K562 (cell line): Measurements from ENCODE around the gene TULP1. TPM values are rescaled to one million over a fixed set of nuclear protein-coding genes. Genes with fewer than 3 reads are reported as not detected.

Experiments used
- BCL6 ChIP-seq: fragments of 250-450 bp; sonication (Bioruptor Pico); IDR thresholded peaks from 2 replicates; pipeline ENCODE4 v1.4.0; 2020
- C11orf30 ChIP-seq: fragments of 450-650 bp; IDR thresholded peaks from 2 replicates; pipeline ENCODE4 v1.6.1; 2016; ENCODE audit warnings: low read depth, mild to moderate bottlenecking
- ERF ChIP-seq: fragments of 450-650 bp; formaldehyde crosslinking; IDR thresholded peaks from 2 replicates; pipeline ENCODE4 v1.4.0; 2020; ENCODE audit warnings: mild to moderate bottlenecking, mixed read lengths
- FOSL1 ChIP-seq: fragments of 200-800 bp; sonication (Bioruptor generic); conservative IDR thresholded peaks from 2 replicates; pipeline ENCODE4 v1.6.1; 2016; ENCODE audit warnings: missing genetic modification characterization, missing compliant biosample characterization
- HDGF ChIP-seq: fragments of 450-650 bp; IDR thresholded peaks from 2 replicates; pipeline ENCODE4 v1.6.1; 2016
- NFYB ChIP-seq: IDR thresholded peaks from 2 replicates; pipeline ENCODE4 v1.6.1; 2011; ENCODE audit warnings: mild to moderate bottlenecking, moderate library complexity; ENCODE audit not compliant: insufficient read length; ENCODE audit errors: extremely low read depth
- PREB ChIP-seq: sonication (generic); formaldehyde crosslinking; IDR thresholded peaks from 2 replicates; pipeline ENCODE4 v1.8.1; 2023; ENCODE audit warnings: mild to moderate bottlenecking, missing genetic modification reagents
- PURB ChIP-seq: sonication (generic); formaldehyde crosslinking; IDR thresholded peaks from 2 replicates; pipeline ENCODE4 v1.9.0; 2021; ENCODE audit warnings: low read depth, mild to moderate bottlenecking, missing genetic modification reagents
- SRSF7 ChIP-seq: fragments of 200-400 bp; formaldehyde crosslinking; optimal IDR thresholded peaks from 2 replicates; pipeline ENCODE3; 2017; ENCODE audit warnings: mild to moderate bottlenecking, low read depth, low read length
- TAF1 ChIP-seq: IDR thresholded peaks from 2 replicates; pipeline ENCODE4 v1.6.1; 2011; ENCODE audit warnings: mild to moderate bottlenecking, low read length, moderate library complexity; ENCODE audit not compliant: insufficient read depth, control insufficient read depth, severe bottlenecking; ENCODE audit errors: extremely low read depth
- ZBTB17 ChIP-seq: fragments of 450-650 bp; formaldehyde crosslinking; IDR thresholded peaks from 2 replicates; pipeline ENCODE4 v1.4.0; 2020; ENCODE audit warnings: mild to moderate bottlenecking
- ZNF133 ChIP-seq: fragments of 250-450 bp; sonication (Bioruptor Pico); IDR thresholded peaks from 2 replicates; pipeline ENCODE4 v1.4.0; 2020; ENCODE audit warnings: mild to moderate bottlenecking
- ZNF175 ChIP-seq: fragments of 200-800 bp; sonication (Bioruptor generic); IDR thresholded peaks from 2 replicates; pipeline ENCODE4 v1.6.1; 2016; ENCODE audit warnings: low read depth, mild to moderate bottlenecking, missing genetic modification characterization, missing compliant biosample characterization
- ZNF507 ChIP-seq: conservative IDR thresholded peaks from 2 replicates; pipeline ENCODE4 v1.6.1; 2017; ENCODE audit warnings: missing genetic modification characterization, missing compliant biosample characterization
- polyA plus RNA-seq, 8 experiments: library from polyadenylated mRNA; depleted of rRNA in 4 of 8; stranded (reverse) in 5 of 8; unstranded in 3 of 8; fragments of >200 nt; fragmentation: Nextera tagmentation in 2 of 8; fragmentation: Illumina TruSeq in 1 of 8; extraction: Ambion mirVana in 2 of 8; extraction: Trizol in 1 of 8; gene quantifications; 2 replicates each; pipeline versions ENCODE4 v1.2.1 to v1.2.3, GENCODE V29; 2011 to 2014; ENCODE audit warnings: inconsistent platforms in 1 of 8, missing spikeins in 1 of 8
- total RNA-seq, 7 experiments: library from RNA; depleted of rRNA in 6 of 7; stranded (reverse); fragments of >200 nt in 6 of 7; fragmentation: Illumina TruSeq in 2 of 7; extraction: Trizol in 2 of 7; gene quantifications; 2 replicates each; pipeline versions ENCODE4 v1.2.1 to v1.2.3, GENCODE V29; 2011 to 2021; ENCODE audit warnings: low replicate concordance in 1 of 7
- TF ChIP-seq, protein P1 (sequence below): fragments of 250-450 bp; sonication (Bioruptor Pico); IDR thresholded peaks from 2 replicates; pipeline ENCODE4 v1.5.0; 2021; ENCODE audit warnings: mild to moderate bottlenecking, moderate library complexity
- TF ChIP-seq, protein P2 (sequence below): fragments of 450-650 bp; IDR thresholded peaks from 2 replicates; pipeline ENCODE4 v1.6.1; 2016; ENCODE audit warnings: mild to moderate bottlenecking
- TF ChIP-seq, protein P3 (sequence below): fragments of 450-650 bp; formaldehyde crosslinking; IDR thresholded peaks from 2 replicates; pipeline ENCODE4 v1.4.0; 2020; ENCODE audit warnings: mild to moderate bottlenecking, moderate library complexity

TULP1 gene
- total and polyA plus RNA-seq, 9 of the 15 experiments (the other 6 are each of a cell fraction or from before 2014, with no cell fraction given): 0.06 to 0.17 (median 0.09) TPM; not detected in 6

DNA sequence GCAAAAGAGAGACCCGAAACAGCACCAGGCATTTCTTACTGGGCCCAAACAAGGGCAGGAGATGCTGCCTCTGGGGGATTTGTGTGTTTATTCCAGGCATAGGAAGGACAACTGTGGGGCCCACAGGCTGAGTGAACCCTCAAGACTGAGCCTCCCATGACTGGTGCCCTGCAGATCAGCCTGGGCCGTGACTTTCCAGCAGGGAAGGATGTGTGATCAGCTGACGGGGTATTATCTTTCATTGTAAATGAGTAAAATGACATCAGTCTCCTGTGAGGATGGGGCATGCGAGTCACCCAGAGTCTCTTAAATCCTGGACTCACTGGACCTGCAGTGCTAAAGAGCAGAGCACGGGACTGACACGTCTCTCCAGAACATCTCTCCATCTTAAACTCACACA lies 11.9 kb downstream of the TULP1 start (continued):
- TF ChIP-seq TAF1 (no peak), FOSL1 (tag) (peak; percentile 40; the same call in 1 of the 2 replicates), ZNF175 (CRISPR knock-in tag) (0 out of 2 replicates have a peak, but pooled peaks have one; percentile 13), NFYB (no peak), PREB (CRISPR knock-in tag) (no peak), ZNF133 (no peak), ZNF507 (tag) (no peak), HDGF (no peak), ERF (no peak), PURB (no peak), BCL6 (CRISPR knock-in tag) (no peak), ZBTB17 (CRISPR knock-in tag) (no peak), SRSF7 (no peak), C11orf30 (no peak; the same call in 1 of the 2 replicates)
- TF ChIP-seq, protein P1, sequence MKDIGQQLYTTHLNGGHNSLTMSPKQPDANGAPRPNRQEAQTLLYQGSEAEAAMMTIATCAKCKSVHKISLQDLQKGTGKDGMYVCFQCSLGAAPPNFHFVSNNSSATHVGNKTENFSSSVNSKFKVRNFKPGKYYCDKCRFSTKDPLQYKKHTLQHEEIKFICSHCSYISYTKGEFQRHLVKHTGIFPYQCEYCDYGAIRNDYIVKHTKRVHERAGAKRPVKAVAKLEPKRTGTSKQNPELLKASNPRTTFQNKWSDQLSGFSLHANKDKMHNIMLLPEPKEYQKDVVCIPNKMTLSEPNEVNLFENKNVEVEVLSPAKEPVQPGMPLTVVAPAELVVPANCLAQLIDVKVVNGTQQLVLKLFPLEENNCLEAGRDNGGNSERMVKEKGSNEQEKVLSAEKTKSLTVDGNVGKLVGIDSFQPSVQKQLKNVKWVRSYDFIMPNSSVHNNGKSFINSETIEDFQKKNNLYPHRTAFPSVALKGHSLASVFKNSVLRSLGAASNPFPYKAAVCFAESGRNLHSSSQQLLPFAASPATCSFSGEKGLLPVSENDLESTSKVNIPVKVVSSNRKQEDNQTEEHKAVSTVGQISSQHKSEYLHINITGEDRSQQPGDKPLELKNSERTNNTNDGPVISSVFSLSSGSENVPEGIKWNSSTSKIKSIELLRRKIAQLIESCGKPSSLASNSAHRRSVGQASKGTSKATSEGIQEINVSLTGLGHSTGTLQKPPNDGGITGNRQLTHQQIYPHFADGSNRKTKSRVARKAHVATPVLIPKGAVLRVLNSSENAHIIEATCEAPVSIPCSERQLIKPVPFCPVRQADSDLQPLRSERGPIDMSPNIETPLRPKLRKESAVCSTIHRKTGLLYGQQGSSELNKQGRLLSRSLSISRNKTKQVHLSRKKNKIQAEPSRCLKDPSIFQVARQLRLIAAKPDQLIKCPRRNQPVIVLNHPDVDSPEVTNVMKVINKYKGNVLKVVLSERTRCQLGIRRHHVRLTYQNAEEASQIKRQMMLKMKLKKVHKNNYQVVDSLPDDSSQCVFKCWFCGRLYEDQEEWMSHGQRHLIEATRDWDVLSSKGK (CRISPR knock-in tag): no peak
- TF ChIP-seq, protein P2, sequence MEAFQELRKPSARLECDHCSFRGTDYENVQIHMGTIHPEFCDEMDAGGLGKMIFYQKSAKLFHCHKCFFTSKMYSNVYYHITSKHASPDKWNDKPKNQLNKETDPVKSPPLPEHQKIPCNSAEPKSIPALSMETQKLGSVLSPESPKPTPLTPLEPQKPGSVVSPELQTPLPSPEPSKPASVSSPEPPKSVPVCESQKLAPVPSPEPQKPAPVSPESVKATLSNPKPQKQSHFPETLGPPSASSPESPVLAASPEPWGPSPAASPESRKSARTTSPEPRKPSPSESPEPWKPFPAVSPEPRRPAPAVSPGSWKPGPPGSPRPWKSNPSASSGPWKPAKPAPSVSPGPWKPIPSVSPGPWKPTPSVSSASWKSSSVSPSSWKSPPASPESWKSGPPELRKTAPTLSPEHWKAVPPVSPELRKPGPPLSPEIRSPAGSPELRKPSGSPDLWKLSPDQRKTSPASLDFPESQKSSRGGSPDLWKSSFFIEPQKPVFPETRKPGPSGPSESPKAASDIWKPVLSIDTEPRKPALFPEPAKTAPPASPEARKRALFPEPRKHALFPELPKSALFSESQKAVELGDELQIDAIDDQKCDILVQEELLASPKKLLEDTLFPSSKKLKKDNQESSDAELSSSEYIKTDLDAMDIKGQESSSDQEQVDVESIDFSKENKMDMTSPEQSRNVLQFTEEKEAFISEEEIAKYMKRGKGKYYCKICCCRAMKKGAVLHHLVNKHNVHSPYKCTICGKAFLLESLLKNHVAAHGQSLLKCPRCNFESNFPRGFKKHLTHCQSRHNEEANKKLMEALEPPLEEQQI: no peak
- TF ChIP-seq, protein P3, sequence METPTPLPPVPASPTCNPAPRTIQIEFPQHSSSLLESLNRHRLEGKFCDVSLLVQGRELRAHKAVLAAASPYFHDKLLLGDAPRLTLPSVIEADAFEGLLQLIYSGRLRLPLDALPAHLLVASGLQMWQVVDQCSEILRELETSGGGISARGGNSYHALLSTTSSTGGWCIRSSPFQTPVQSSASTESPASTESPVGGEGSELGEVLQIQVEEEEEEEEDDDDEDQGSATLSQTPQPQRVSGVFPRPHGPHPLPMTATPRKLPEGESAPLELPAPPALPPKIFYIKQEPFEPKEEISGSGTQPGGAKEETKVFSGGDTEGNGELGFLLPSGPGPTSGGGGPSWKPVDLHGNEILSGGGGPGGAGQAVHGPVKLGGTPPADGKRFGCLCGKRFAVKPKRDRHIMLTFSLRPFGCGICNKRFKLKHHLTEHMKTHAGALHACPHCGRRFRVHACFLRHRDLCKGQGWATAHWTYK: no peak
